HG03521 (cell line): ENCODE data around the gene NECAB2.

Experiments
- ATAC-seq: cut with Tn5 transposase; IDR thresholded peaks from one replicate; pipeline ENCODE4 v1.9.1; 2021; ENCODE audit warnings: mild to moderate bottlenecking, moderate library complexity; ENCODE audit not compliant: unreplicated experiment

NECAB2 gene

DNA sequence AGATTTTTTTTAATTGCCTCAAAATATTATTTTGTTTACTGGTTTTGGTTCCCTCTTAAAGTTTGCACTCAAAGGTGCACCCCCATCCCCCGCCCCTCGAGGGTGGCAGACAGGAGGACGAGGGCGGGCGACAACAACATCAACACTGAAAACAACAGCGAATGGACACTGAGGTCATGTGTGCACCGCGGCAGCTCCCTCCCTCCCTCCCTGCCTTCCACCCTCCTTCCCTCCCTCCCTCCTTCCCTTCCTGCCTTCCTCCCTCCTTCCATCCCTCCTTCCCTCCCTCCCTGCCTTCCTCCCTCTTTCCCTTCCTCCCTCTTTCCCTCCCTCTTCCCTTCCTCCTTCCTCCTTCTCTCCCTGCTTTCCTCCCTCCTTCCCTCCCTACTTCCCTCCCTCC, 16.5 kb upstream of the NECAB2 start:
- no peak for ATAC-seq

DNA sequence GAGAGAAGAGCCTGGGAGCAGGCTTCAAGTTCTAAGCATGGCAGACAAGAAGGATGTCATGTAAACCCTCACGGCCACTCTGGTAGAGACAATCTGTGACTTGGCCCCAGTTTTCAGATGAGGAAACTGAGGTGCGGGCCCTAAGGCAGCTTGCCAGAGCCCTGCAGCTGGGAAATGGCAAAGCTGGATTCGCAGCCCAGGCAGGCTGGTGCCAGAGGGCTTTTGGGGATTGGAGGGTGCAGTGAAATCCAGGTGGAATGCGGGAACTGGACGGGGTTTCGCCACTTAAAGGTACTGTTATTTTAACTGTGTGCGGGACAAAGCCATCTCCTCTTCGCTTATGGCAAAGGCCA, 15.5 kb upstream of the NECAB2 start:
- no peak for ATAC-seq

DNA sequence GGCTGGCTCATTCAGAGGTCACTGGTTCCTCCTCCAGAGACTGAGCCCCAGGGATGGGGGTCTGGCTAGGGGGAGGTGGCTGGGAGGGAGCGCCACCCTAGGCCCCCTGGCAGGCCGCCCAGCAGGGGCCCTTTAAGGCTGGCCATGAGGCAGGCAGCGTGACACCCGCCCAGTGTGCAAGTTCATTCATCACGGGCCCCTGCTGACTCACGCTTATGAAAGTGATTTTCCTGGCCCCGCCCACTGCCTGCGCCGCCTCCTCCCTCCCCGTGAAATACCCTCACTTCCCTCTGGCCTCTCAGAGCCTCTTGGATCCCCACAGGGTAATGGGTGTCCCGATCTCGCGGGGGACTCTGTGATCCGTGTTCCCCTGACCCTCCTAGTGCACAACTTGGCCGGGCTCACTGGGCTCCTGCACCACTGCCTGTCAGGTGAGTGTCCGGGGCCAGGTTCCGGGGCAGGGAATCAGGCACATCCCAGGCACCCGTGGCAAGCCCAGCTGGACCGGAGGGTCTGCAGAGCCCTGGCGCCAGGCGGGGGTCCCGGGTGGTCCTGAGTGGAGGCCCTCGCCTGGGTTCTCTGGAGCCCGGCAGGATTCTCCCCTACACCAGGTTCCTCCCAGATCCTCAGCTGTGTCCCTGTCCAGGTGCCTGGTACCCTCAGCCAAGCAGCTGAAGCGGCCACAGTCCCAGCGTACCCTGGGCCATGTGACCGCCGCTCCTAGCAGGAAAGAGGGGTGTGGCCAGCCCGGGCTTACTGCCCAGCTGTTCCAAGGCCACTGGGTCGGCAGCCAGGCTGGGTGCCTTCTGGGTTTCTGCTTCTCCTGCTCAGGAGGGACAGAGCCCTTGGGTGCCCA, 14.9 kb upstream of the NECAB2 start, which contains the start of gene OSGIN1:
OSGIN1 (plus strand) TSS at position 301 of the 856 bp plus-strand sequence. CDS start 4,432 bp downstream, outside the sequence.
- ATAC-seq: peak; percentile 71

DNA sequence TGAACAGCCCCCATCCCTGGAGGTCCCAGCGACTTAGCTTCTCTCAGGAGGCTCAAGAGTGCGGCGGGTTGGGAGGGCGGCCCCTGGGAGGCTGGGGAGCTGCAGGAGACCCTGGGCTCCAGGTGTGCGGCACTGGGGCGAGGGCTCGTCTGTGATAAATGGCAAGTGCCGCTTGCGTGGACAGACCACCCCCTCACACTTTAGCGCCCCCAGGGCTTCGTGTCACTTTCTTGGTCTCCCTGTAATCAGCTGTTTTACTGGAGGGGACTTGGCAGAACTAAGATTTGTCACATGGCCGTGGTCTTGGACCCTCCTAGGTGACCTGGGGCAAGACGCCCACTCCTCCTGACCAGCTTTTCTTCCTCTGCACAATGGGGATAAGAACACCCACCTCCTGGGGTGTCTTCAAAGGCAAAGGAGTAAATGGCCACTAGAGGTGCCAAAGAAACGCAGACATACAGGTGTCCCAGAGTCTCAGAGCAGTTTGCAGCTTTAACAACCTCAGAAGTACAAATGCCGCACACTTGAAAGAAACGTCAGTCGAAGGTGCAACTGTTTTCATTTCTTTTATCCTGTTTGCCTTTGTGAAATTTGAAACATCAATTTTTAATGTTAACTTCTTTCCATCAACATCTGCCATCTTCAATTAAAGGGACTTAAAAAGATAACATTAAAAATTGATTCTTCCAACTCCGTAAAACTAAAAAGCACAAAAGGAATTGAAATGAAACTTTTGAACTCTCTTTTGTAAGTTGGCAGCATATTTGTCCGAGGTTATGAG, 14.1 kb upstream of the NECAB2 start:
- no peak for ATAC-seq

DNA sequence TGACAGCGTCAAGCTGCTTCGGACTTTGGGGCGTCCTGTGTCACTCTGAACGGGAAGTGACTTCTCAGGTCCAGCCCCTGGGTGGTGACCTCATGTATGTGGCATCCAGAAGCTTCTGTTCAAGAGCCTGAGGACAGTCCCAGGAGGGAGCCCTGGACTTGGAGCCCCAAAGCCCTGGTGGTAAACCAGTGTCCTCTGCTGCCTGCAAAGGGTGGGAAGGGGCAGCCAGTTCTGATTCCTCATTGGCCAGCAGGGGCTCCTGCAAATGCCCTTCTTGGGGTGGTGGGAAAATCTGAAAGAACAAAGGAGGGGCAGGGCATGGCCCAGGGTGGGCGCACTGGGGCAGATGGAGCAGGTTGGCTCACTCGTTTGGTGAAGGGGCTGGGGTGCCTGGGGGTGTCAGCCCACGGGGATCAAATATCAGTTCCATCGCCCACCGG, 13.4 kb upstream of the NECAB2 start:
- ATAC-seq: no peak

DNA sequence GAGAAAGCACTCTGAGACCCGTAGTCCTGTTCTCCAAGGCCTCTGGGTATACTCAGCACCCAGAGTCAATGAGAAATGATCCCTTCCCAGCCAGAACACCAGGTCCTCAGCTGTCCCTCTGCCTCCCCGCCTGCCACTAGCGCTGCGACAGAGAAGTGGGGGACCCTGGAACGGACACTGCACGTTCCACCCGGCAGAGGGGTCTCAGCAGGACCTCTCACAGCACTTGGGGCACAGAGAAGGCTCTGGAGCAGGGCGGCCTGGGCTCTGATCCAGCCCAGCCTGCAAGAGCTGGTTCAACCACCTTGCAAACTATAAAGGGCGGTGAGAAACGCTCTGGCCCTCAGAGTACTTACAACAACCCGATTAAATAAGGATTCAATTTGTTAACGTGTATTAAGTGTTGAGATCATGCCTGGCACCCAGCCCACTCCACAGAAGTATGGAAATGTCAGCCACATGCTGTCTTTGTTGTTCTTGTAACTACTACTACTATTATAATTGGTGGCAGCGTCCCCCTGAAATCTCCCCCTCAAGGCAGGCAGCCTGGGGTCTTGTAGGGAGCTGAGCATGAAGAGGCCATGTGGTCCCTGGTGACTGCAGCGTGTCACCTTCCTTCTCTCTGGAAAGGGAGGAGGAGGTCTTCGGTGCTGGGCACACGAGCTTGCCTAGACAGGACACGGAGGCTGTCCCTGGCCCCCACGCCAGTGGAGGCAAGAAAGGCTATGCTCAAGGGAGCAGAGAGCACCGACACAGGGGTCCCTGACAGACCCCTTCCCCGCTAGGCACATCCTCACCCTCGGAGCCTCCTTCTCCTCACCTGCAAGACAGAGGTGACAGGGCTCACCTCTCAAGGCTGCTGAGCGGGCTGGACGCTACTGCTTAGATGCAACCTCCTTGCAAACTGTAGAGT, 12.6 kb upstream of the NECAB2 start:
- no peak for ATAC-seq

DNA sequence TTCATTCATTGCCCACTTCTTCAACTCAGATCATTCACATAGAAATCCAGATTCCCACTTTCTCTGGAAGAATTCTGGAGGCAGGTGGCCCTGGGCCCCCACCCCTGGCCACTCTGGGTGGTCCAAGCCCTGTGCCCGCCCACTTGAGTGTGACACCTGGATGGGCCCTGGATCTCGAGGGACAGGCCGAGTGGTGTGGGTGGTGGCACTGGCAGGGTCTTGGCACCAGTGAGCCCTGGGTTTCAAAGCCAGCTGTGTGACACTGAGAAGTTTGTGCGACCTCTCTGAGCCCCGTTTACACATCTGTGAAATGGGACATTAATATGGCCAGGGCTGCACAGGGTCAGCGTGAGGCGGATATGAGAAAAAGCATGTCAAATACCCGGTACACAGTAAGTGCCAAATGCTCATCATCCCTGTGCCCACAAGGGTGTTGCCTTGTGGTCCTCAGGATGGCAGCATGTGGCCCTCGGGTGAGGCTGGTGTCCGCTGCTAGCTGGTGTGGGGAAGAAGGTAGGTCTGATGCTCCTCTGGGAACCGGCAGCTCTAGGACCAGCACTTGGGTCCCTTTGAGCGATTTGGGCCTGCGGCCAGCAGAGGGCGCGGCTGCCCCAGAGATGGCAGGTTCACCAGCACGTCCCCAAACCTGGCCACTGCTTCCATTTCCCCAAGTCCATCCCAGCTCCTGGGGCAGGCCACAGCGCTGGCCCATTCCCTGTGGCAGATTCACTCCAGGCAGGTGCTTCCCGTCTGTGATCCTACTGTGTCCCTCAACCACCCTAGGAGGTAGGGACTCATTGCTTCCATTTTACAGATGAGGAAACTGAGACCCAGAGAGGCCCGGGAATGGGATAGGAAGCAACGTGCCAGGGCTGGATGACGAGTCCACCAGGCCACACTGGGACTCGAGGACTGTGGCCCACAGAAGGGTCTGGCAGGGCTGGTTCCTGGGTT, 11.4 kb upstream of the NECAB2 start:
- no peak for ATAC-seq

DNA sequence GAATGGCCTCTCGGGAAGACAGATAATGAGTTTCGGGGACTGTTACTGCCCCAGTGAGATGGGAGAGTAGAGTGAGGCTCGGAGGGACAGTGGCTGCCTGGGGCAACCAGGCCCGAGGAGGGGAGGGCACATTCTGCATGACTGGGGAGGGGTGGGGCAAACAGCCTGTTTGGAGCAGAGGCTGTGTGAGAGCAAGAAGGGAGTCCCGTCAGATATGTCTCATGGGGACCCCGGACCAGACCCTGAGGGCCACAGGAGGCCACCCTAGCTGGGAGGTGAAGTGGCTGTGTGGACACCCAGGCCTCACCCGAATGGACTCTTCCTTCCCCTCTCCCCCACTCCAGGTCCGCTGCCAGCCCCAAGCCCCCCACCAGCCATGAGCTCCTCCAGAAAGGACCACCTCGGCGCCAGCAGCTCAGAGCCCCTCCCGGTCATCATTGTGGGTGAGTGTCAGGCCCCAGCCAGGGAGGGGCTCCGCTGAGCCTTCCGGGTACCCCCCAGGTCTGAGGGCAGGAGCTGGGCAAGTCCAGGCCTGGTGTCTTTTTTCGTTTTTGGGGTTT, 10.7 kb upstream of the NECAB2 start:
- no peak for ATAC-seq

DNA sequence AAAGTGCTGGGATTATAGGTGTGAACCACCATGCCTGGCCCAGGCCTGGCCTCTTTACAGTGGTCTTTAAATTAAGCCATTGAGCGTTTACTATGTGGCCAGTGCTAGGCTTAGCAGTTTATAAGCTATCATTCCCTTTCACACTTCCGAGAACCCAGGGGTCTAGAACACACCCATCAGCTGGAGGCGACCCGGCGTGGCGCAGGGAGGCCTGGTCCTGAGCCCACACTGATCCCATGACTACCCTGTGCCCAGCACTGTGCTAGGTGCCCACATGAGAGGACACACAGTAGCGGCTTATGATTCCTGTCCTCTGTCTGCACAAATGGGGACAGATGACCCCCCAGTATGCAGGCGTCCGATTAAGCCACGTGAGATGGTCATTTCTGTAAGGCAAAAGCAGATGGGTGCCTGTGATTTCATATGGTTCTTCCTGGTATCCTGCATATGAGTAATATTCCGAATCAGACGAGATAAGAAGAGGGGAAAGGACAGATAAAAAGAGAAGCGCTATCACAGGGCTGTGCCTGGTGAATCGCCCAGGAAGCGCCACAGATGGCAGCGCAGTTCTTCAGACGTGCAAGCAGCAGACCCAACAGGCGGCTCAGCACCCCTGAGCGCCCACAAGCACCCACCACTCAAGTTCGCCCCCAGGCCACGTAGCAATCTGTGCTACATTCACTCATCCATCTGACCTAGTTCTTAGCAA, 9.8 kb upstream of the NECAB2 start:
- ATAC-seq: no peak

DNA sequence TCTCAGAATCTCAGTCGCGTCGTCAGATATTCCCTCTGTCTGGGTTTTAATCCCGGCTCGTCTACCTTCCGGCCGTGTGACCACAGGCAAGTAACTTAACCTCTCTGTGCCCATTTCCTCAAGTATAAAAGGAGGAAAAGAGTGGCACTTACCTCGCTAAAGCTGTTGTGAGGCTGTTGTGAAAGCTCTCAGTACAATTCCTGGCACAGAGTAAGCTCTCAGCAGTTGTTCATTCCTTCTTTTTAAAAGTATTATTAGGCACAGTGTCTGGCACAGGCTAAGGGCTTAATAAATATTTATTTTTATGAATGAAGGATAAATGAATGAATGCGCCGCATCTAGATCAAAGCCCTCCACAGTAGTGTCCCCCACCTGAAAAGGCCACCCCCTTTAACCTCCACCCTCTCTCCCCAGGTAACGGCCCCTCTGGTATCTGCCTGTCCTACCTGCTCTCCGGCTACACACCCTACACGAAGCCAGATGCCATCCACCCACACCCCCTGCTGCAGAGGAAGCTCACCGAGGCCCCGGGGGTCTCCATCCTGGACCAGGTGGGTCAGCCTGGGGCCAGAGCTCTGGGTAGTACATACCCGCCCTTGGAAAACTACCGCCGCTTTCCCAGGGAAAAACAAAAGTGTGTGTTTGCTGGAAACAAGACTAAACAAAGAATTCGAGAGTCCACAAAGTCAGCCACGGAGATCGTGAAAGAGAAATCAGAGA, 9.0 kb upstream of the NECAB2 start:
- no peak for ATAC-seq

DNA sequence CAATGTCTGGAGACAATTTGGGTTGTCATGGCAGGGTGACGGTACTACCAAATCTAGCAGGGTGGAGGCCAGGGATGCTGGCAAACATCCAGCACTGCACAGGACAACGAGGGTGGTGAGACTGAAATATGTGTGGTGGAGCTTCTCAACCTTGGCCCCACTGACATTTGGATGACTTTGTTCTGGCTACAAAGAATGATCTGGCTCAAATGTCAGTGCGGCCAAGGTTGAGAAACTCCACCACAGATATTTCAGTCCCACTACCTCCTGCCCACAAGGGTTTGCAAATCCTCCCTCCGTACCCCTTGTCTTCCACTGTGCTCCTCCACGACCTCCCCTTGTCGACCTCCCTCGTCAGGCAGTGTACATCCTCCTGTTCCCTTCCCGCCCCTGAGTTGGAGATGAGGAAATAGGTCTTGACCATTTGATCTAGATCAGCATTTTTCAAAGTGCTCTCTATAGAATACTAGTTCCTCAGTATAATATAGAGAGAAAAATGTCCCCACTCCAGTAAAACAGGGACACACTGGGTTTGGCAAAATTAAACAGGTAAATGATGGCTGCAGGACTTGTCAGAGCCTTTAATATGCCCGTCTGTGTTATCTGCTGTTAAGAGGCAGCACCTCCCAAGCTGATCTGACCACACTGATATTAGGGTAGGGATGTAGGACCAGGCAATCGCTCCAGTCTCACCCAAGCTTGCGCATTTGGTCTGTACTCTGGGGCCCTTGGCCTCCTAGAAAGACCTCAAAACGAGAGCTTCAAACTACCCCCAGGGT, 8.2 kb upstream of the NECAB2 start:
- ATAC-seq: no peak

DNA sequence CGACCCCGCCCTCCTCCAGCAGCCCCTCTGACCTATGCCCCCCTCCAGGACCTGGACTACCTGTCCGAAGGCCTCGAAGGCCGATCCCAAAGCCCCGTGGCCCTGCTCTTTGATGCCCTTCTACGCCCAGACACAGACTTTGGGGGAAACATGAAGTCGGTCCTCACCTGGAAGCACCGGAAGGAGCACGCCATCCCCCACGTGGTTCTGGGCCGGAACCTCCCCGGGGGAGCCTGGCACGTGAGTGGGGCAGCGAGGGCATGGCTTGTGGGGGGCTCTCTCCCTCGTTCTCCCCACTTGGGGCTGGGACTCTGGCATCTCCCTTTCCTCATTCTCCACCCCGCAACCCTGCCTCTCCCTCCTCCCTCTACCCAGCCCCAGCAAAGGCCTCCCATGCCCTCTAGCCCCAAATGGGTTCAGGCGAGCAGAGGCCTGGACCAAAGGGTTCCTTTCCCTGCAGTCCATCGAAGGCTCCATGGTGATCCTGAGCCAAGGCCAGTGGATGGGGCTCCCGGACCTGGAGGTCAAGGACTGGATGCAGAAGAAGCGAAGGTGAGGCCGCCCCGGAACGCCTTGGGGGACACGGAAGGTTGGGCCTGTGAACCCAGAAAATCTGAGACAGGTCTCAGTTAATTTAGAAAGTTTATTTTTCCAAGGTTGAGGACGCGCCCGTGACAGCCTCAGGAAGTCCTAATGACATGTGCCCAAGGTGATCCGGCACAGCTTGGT, 7.4 kb upstream of the NECAB2 start:
- ATAC-seq: no peak

DNA sequence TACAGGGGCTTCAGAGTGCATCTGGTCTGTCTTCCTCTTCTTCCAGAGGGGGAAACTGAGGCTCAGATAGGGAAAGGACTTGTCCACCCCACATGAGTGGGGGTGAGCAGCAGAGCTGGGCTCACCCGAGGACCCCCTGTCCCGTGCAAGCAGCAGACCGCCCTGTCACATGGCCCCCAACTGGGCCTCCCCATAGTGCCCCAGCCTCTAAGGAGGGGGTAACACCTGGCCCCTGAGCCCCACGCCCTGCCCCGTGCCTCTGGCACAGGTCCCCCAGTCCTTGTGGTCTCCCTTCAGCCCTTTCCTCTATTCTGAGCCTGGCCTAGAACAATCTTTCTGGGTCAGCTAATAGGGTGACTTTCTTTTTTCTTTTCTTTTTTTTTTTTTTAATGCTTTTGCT, 6.5 kb upstream of the NECAB2 start:
- no peak for ATAC-seq

DNA sequence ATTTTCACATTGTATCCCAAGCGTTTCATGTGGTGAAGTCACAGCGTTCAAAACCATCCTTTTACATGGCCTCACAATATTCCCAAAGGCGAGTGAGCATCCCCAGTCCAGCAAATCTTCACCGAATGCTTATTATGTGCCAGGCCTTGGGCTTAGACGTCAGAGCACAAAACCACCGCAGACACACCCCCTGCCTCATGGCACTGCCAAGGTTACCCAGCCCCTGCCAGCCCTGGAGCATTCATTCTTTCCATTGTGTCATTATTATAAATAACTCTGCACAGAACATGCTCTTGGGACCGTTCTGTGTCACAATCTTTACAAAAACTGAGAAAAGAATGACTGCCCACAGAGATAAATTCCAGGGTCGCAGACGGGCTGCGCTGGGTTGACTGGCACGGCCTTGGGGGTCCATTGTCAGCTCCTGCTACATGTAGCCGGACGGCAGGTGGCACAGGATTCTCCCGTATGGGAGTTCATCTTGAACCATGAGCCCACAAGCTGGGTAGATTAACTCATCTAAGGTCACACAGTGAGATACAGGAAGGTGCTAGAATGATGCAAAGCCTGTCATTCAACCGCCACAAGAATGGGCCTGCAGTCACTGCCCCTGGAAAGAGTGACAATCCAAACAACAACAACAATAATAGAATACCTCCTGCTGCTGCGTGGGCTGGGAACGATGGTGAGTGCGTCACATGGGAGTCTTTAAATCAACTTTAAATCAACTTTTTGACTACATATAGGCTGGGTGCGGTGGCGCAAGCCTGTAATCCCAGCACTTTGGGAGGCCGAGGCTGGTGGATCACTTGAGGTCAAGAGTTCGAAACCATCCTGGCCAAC, 4.5 kb upstream of the NECAB2 start:
- no peak for ATAC-seq

DNA sequence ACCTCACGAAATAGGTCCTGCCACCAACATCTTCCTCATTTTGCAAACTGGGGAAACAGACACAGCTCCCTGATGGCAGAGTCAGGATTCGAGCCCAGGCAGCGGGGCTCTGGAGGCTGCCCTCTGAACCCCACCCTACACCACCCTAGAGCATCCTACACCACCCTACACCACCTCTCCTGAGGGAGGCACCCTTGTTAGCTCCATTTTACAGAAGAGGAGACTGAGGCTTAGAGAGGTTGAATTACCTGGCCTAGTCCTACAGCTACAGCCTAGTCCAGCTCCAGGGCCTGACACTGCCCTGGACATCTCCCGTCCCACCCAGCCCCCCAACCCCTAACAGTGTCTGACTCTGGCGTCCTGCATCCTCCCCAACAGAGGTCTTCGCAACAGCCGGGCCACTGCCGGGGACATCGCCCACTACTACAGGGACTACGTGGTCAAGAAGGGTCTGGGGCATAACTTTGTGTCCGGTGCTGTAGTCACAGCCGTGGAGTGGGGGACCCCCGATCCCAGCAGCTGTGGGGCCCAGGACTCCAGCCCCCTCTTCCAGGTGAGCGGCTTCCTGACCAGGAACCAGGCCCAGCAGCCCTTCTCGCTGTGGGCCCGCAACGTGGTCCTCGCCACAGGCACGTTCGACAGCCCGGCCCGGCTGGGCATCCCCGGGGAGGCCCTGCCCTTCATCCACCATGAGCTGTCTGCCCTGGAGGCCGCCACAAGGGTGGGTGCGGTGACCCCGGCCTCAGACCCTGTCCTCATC, 3.2 kb upstream of the NECAB2 start:
- no peak for ATAC-seq
